Omental fat pad (tissue), 4 donors: Measurements from ENCODE around the gene TXLNB. TPM values are rescaled to one million over a fixed set of nuclear protein-coding genes. Genes with fewer than 3 reads are reported as not detected.

Experiments used
- ATAC-seq: fragments of 150-250 bp; one replicate; pipeline ENCODE4 v1.9.1; 2016; ENCODE audit warnings: mild to moderate bottlenecking, moderate library complexity; ENCODE audit not compliant: low FRiP score
- DNase-seq: peaks from one replicate; pipeline ENCODE4 v3.0.0-alpha.2; 2019; ENCODE audit warnings: low spot score
- CTCF ChIP-seq, 3 donors: fragments of 450-650 bp; IDR thresholded peaks; one replicate each; pipeline ENCODE4 v1.5.1; 2016 to 2017; ENCODE audit warnings: antibody characterized with exemption in 3 of 3, mild to moderate bottlenecking in 3 of 3, moderate library complexity in 2 of 3
- total RNA-seq, 4 donors: library from RNA; depleted of rRNA; stranded (reverse); fragments of >200 nt; gene quantifications; one replicate each; pipeline ENCODE4 v1.1.0, GENCODE V29; 2016

TXLNB gene
- total RNA-seq, 4 donors from 2014 or later, result 0.37 to 1.4 (median 1.2) TPM

- DNase-seq (no peak), ATAC-seq (no peak)
- no peak for TF ChIP-seq CTCF (IDR thresholded peaks at IDR 0.05)
These were observed 40.6 kb downstream of the TXLNB start for GRCh38 chr6:139251045-139251690.

- no peak for TF ChIP-seq CTCF (IDR thresholded peaks at IDR 0.05)
- DNase-seq, result no peak
- no peak for ATAC-seq
These were observed 41.3 kb downstream of the TXLNB start for GRCh38 chr6:139250296-139251044.

- no peak for TF ChIP-seq CTCF (IDR thresholded peaks at IDR 0.05)
- DNase-seq, result no peak
- peak; percentile 85 for ATAC-seq
These were observed 42.4 kb downstream of the TXLNB start for GRCh38 chr6:139249395-139249794.

GRCh38 chr6:139248911-139249310, 42.9 kb downstream of the TXLNB start:
- DNase-seq (no peak), ATAC-seq (no peak)
- TF ChIP-seq CTCF (IDR thresholded peaks at IDR 0.05), result no peak

GRCh38 chr6:139247618-139248017, 44.2 kb downstream of the TXLNB start:
- ATAC-seq (no peak), DNase-seq (no peak)
- TF ChIP-seq CTCF (IDR thresholded peaks at IDR 0.05), result no peak

GRCh38 chr6:139243536-139243935, 48.3 kb downstream of the TXLNB start:
- DNase-seq, result no peak
- no peak for TF ChIP-seq CTCF (IDR thresholded peaks at IDR 0.05)
- peak; percentile 88 for ATAC-seq
